ENCODE results near the gene VPS4B.
A peak's percentile ranks its signal among the peaks of the same experiment; 100 is the strongest.
"Not testable (repeated sequence)": the region's sequence is repeated elsewhere in the genome, so short reads cannot be mapped to it uniquely, and the experiment has no call there.

VPS4B gene

DNA sequence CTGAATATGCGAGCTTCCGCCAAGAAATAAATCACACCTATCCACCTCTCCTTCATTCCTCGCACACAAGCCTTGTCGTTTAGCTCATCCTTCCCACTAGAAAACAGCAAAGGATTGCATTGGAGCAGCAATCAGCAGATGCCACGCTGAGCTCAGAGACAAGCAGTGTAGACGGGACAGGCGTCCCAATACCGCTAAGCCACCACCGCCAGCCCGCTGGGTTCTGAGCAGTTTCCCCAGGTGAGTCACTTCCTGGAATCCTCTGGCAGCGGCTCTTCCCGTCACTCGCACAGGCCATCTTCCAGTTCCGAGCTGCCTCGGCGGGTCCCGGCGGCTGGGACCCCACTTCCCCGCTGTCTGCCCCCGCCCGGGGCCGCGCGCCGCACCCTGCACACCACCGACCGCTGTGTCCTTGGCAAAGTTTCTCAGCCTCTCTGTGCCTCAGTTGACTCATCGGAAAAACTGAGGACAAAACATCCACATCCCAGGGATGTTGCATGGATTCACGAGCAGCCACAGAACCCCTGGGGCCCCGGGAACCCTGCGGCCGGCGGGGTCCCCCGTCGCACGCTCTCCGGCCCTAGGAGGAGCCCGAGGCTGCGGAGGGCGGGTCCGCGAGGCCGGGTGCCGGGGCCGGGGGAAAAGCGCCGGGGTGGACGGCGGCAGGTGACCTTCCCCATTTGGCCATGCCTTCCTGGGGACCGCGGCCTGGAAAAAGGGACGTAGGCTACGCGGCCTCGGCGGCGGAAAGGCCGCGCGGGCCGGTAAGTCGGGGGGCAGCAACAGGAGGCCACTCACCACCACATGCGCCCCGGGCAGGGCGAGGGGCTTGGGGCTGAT is 55.8 kb downstream of the VPS4B start:
- no peaks in the 10 kb centered on the region for H3K9me3 Mint-ChIP-seq
- peaks cover 13% of the 10 kb centered on the region for H3K36me3 Mint-ChIP-seq
- peaks cover 34% of the 10 kb centered on the region for H3K4me1 Mint-ChIP-seq
- peak overlapping the region; percentile 89 for H3K4me3 Mint-ChIP-seq
- H3K27ac Mint-ChIP-seq = peak overlapping the region; percentile 86
- ATAC-seq = peak; percentile 58
- H3K27me3 Mint-ChIP-seq = no peaks in the 10 kb centered on the region

- no peaks in the 10 kb centered on the region for H3K9me3 Mint-ChIP-seq
- peaks cover 34% of the 10 kb centered on the region for H3K4me1 Mint-ChIP-seq
- peaks cover 13% of the 10 kb centered on the region for H3K36me3 Mint-ChIP-seq
- H3K27ac Mint-ChIP-seq = peak overlapping the region; percentile 86
- H3K27me3 Mint-ChIP-seq = no peaks in the 10 kb centered on the region
- peak overlapping the region; percentile 89 for H3K4me3 Mint-ChIP-seq
- ATAC-seq = no peak
These were observed 56.4 kb downstream of the VPS4B start for GRCh38 chr18:63365876-63366212.

GRCh38 chr18:63363951-63364350 is 58.3 kb downstream of the VPS4B start:
- no peaks in the 10 kb centered on the region for H3K27me3 Mint-ChIP-seq
- H3K4me3 Mint-ChIP-seq = no peak overlapping the region
- H3K27ac Mint-ChIP-seq = no peak overlapping the region
- H3K36me3 Mint-ChIP-seq = peaks cover 13% of the 10 kb centered on the region
- H3K4me1 Mint-ChIP-seq = peaks cover 32% of the 10 kb centered on the region
- ATAC-seq = no peak
- H3K9me3 Mint-ChIP-seq = no peaks in the 10 kb centered on the region

DNA sequence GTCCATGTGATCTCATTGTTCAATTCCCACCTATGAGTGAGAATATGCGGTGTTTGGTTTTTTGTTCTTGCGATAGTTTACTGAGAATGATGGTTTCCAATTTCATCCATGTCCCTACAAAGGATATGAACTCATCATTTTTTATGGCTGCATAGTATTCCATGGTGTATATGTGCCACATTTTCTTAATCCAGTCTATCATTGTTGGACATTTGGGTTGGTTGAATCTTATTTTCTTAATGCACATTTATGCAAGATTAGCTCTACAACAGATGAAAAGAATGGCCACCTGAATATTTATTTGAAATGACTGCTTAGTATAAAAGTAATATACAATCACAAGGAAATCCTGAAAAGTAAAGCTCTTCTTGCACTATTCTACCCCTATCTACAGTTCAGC is 58.9 kb downstream of the VPS4B start:
- not testable (repeated sequence) for H3K27me3 Mint-ChIP-seq, H3K4me3 Mint-ChIP-seq, ATAC-seq, H3K9me3 Mint-ChIP-seq, H3K27ac Mint-ChIP-seq
- Mint-ChIP-seq H3K4me1 (peaks cover 27% of the 10 kb centered on the region), H3K36me3 (peaks cover 13% of the 10 kb centered on the region)

DNA sequence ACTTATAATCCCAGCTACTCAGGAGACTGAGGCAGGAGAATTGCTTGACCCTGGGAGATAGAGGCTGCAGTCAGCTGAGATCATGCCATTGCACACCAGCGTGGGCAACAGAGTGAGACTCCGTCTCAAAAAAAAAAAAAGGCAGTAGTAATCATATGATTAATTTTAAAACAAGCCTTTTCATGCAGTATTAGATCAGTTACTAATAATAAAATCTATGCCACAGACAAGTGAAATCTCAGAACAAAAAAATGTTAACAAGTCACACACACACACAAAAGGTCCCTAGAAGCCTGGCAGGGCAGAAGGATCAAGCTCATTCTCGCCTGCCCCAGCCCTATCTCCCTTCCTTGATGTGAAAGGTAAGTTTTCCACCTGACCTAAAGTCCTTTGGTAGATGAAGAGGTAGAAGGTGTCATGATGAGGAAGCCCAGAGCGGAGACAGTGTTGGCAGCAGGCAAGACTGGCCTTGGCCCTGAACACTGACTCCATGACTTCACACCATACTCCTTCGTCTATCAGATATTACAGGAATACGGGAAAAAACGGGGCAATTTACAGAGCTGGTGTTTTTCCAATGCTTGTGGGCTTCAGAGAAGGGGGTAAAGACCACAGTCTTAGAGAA is 65.9 kb downstream of the VPS4B start:
- Mint-ChIP-seq H3K36me3 (peaks cover 32% of the 10 kb centered on the region), H3K4me3 (no peak overlapping the region), H3K4me1 (no peaks in the 10 kb centered on the region), H3K27me3 (no peaks in the 10 kb centered on the region), H3K27ac (no peak overlapping the region), H3K9me3 (no peaks in the 10 kb centered on the region)
- no peak for ATAC-seq

DNA sequence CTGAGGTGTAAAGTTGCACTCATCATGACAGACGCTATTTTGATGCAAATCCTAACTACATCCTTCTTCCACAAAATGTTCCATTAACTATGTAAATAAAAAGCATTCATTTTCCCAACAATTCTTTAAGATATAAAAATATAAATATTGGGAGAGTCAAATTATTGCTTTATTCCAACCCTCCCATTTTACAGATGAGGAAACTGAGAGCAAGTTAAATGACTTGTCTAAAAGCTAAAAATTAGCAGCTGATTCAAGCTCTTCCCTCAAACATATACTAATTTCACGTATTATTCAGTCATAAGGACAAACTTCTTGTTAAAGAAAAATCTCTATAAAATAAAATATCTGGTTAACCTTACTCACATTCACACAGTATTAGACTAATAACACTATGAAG is 72.0 kb downstream of the VPS4B start:
- peaks cover 52% of the 10 kb centered on the region for H3K36me3 Mint-ChIP-seq
- H3K27me3 Mint-ChIP-seq = no peaks in the 10 kb centered on the region
- no peak overlapping the region for H3K27ac Mint-ChIP-seq
- no peak overlapping the region for H3K4me3 Mint-ChIP-seq
- H3K9me3 Mint-ChIP-seq = no peaks in the 10 kb centered on the region
- no peak for ATAC-seq
- peaks cover 9% of the 10 kb centered on the region for H3K4me1 Mint-ChIP-seq

DNA sequence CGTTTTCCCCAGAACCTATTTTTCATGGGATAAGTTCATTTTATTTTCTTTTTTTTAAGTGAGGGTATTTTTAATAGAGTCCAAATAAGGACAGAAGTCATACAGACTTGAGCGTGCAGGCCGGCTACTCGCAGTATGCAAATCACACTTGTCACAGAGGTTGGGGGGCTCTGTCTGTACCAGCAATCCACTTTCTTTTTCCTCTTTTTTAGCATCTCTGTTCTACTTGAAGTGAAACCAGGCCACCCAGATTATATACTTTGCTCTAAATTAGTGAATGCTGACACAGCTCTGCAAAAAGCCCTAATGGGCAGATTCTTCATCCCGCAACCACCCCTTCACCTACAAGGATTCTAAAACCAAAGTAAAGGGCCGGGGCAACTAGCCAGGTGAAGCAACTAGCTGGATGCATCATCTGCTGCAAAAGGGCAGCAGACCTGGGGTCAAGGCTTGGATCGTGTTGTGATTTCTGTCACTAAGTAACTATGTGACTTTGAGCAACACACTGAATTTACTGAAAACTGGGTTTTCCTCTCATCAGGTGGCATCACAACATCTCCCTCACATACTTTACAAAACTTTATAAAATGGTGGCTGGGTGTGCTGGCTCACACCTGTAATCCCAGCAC is 73.7 kb downstream of the VPS4B start:
- ATAC-seq = no peak
- Mint-ChIP-seq H3K4me1 (peaks cover 15% of the 10 kb centered on the region), H3K27ac (no peak overlapping the region), H3K27me3 (no peaks in the 10 kb centered on the region), H3K9me3 (no peaks in the 10 kb centered on the region), H3K4me3 (no peak overlapping the region), H3K36me3 (peaks cover 56% of the 10 kb centered on the region)

DNA sequence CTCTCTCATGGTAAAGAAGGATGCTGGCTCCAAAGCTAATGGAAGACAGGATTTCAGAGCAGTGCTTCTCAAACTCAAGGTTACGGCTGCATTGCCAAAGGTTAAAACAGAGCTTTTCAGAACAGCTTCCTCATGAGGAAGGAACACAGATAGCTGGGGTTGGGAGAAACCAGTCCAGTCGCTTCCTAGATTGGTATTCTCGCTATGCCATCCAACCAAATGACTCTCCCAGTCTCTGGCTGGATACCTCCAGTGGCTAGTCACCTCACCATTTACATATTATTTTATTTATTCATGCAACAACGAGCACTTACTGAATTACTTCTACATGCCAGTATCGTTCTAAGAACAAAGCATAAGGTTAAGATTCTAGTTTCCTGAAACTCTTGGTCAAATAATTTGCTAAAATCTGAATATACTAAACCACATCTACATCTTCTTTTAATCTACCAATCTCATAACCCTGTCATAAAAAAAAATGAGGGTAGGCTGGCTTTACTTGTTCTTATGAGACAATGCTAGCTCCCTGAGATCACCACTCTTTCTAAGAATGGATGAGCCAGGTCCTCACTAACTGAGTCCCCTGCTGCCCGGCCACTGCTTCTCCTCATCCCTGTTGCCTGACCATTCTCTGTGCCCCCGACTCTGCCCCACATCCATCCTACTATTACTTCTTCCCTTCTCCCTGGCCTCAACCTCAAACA is 75.6 kb downstream of the VPS4B start:
- Mint-ChIP-seq H3K4me1 (peaks cover 15% of the 10 kb centered on the region), H3K27me3 (no peaks in the 10 kb centered on the region), H3K4me3 (no peak overlapping the region), H3K27ac (no peak overlapping the region), H3K36me3 (peaks cover 64% of the 10 kb centered on the region), H3K9me3 (no peaks in the 10 kb centered on the region)
- no peak for ATAC-seq

- H3K4me1 Mint-ChIP-seq = peaks cover 15% of the 10 kb centered on the region
- peaks cover 65% of the 10 kb centered on the region for H3K36me3 Mint-ChIP-seq
- H3K4me3 Mint-ChIP-seq = no peak overlapping the region
- H3K27ac Mint-ChIP-seq = no peak overlapping the region
- H3K27me3 Mint-ChIP-seq = no peaks in the 10 kb centered on the region
- no peaks in the 10 kb centered on the region for H3K9me3 Mint-ChIP-seq
- no peak for ATAC-seq
These were observed 76.2 kb downstream of the VPS4B start for GRCh38 chr18:63346031-63346430.

DNA sequence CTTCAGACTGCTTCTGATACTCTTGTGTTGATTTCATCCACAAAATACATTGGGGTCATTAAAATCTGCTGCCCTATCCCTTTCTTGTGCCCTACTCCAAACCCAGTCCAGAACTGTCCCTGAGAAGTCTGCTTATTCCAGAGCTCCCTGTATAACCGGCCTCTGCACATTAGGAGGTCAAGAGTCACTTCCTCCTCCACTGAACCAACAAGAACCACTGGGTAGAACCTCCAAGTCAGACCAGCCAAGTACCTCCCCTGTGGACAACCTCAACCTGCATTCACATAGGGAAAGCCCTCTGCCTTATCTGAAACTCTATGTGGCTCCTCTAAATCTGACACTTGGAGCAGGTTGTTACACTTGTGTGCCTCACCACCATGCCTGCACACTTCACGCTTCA is 77.4 kb downstream of the VPS4B start:
- H3K27ac Mint-ChIP-seq = no peak overlapping the region
- H3K27me3 Mint-ChIP-seq = no peaks in the 10 kb centered on the region
- no peak for ATAC-seq
- peaks cover 65% of the 10 kb centered on the region for H3K36me3 Mint-ChIP-seq
- H3K9me3 Mint-ChIP-seq = no peaks in the 10 kb centered on the region
- no peak overlapping the region for H3K4me3 Mint-ChIP-seq
- peaks cover 15% of the 10 kb centered on the region for H3K4me1 Mint-ChIP-seq

- H3K4me3 Mint-ChIP-seq = no peak overlapping the region
- peaks cover 15% of the 10 kb centered on the region for H3K4me1 Mint-ChIP-seq
- peaks cover 65% of the 10 kb centered on the region for H3K36me3 Mint-ChIP-seq
- no peak overlapping the region for H3K27ac Mint-ChIP-seq
- no peaks in the 10 kb centered on the region for H3K27me3 Mint-ChIP-seq
- ATAC-seq = no peak
- H3K9me3 Mint-ChIP-seq = no peaks in the 10 kb centered on the region
These were observed 78.0 kb downstream of the VPS4B start for GRCh38 chr18:63344263-63344662.

- H3K4me3 Mint-ChIP-seq = no peak overlapping the region
- peaks cover 79% of the 10 kb centered on the region for H3K36me3 Mint-ChIP-seq
- ATAC-seq = no peak
- H3K27me3 Mint-ChIP-seq = no peaks in the 10 kb centered on the region
- no peak overlapping the region for H3K27ac Mint-ChIP-seq
- H3K9me3 Mint-ChIP-seq = no peaks in the 10 kb centered on the region
- peaks cover 8% of the 10 kb centered on the region for H3K4me1 Mint-ChIP-seq
These were observed 80.1 kb downstream of the VPS4B start for GRCh38 chr18:63342206-63342605.

- Mint-ChIP-seq H3K36me3 (peaks cover 66% of the 10 kb centered on the region), H3K27me3 (no peaks in the 10 kb centered on the region), H3K4me3 (no peak overlapping the region), H3K9me3 (no peaks in the 10 kb centered on the region), H3K4me1 (peaks cover 4% of the 10 kb centered on the region), H3K27ac (no peak overlapping the region)
- no peak for ATAC-seq
These were observed 82.3 kb downstream of the VPS4B start for GRCh38 chr18:63339920-63340484.
